Stomach (tissue), 9 donors: ENCODE data around the gene HIP1. TPM values are rescaled to one million over a fixed set of nuclear protein-coding genes. Genes with fewer than 3 reads are reported as not detected.
"Not testable (repeated sequence)": the region's sequence is repeated elsewhere in the genome, so short reads cannot be mapped to it uniquely, and the experiment has no call there.

Source experiments
- DNase-seq, 2 donors: peaks; one replicate each; pipeline versions ENCODE4 v3.0.0 to v3.0.0-alpha.2; 2013 to 2019
- H3K27ac ChIP-seq, 5 donors: fragments of 200-600 bp in 4 of 5; sonication (generic) in 4 of 5; one replicate each; pipeline ENCODE4 v1.5.1; 2013 to 2019; ENCODE audit warnings: mild to moderate bottlenecking in 1 of 5, moderate library complexity in 1 of 5
- H3K27me3 ChIP-seq, 3 donors: fragments of 200-600 bp; sonication (generic); one replicate each; pipeline ENCODE4 v1.5.1; 2017 to 2019; ENCODE audit warnings: mixed run types in 1 of 3
- H3K36me3 ChIP-seq, 4 donors: fragments of 200-600 bp; sonication (generic); 1 replicate in 3 of 4; 2 replicates in 1 of 4; pipeline ENCODE4 v1.5.1; 2016 to 2019
- H3K4me1 ChIP-seq, 4 donors: fragments of 200-600 bp; sonication (generic); one replicate each; pipeline ENCODE4 v1.5.1; 2016 to 2019
- H3K4me3 ChIP-seq, 4 donors: fragments of 200-600 bp; sonication (generic) in 3 of 4; one replicate each; pipeline ENCODE4 v1.5.1; 2016 to 2019; ENCODE audit warnings: mild to moderate bottlenecking in 1 of 4
- H3K9me3 ChIP-seq, 4 donors: fragments of 200-600 bp; sonication (generic); one replicate each; pipeline ENCODE4 v1.5.1; 2016 to 2019
- POLR2AphosphoS5 ChIP-seq, 3 donors: sonication (generic); formaldehyde crosslinking; IDR thresholded peaks; one replicate each; pipeline ENCODE4 v1.6.1; 2016; ENCODE audit warnings: antibody characterized with exemption in 3 of 3
- WGBS, 5 donors: extraction: QIAGEN DNeasy Blood & Tissue Kit in 3 of 5; methylation state at CpG; one replicate each; pipeline versions ENCODE4 v1.1.5 to v1.1.7; 2013 to 2018; 5-methylcytosine and 5-hydroxymethylcytosine counted together
- intact Hi-C: fragments of 100-400 bp; cut with DNase I; formaldehyde crosslinking; loops from one replicate; pipeline ENCODE4 v1.15.1; 2023; ENCODE audit warnings: low total_unique reads
- polyA plus RNA-seq, 3 donors: library from polyadenylated mRNA; stranded (reverse); fragments of 200-250 nt; gene quantifications; one replicate each; pipeline ENCODE4 v1.2.3, GENCODE V29; 2013
- small RNA-seq, 4 donors: library from RNA; depleted of rRNA; stranded (forward); fragments of <200 nt; gene quantifications; one replicate each; pipeline ENCODE3, GENCODE V24; 2016
- total RNA-seq, 5 donors: library from RNA; depleted of rRNA; stranded (reverse); fragments of >200 nt; gene quantifications; one replicate each; pipeline versions ENCODE4 v1.1.0 to v1.2.3, GENCODE V29; 2014 to 2016
- donor health status: healthy with polysubstance abuse.
- donor health status: Bipolar disorder and iron deficiency.
- donor health status: healthy.

Gene HIP1
- total and polyA plus RNA-seq, 8 donors: 2.8 to 15.8 (median 6.8) TPM

GRCh38 chr7:75509033-75509432 lies 229.7 kb downstream of the HIP1 start:
- H3K4me1 ChIP-seq, H3K9me3 ChIP-seq, H3K27me3 ChIP-seq, H3K27ac ChIP-seq, DNase-seq, intact Hi-C loops, H3K4me3 ChIP-seq: not testable (repeated sequence)
- 93 to 95% (median 94%) methylated on average over 2 of the region's 4 CpGs; no CpG with 5 or more reads in 2 of the 5 donors for WGBS, 5 donors
- peaks cover 0 to 35% (median 26%) of the 10 kb centered on the region in 4 donors for H3K36me3 ChIP-seq

- H3K4me1 ChIP-seq, H3K27me3 ChIP-seq, DNase-seq, H3K27ac ChIP-seq, H3K36me3 ChIP-seq, H3K4me3 ChIP-seq, intact Hi-C loops, H3K9me3 ChIP-seq: not testable (repeated sequence)
- WGBS, 5 donors: 60 to 80% (median 69%) methylated on average over 5 to 6 of the region's 6 CpGs
Observed at GRCh38 chr7:75492020-75492419, 246.7 kb downstream of the HIP1 start, which contains the start of gene SPDYE5. Gene SPDYE5 (plus strand): TSS chr7:75492320. CDS start chr7:75494048, 1,728 bp downstream.

- H3K36me3 ChIP-seq, intact Hi-C loops, H3K4me1 ChIP-seq, H3K27me3 ChIP-seq, H3K9me3 ChIP-seq: not testable (repeated sequence)
- peak; percentile 91 to 97 for DNase-seq
- 0 to 1% (median 1%) methylated on average over 10 to 49 of the region's 49 CpGs for WGBS, 5 donors
- Histone ChIP-seq H3K27ac (peak within 1 kb of the TSS; percentile 81 to 92 (median 88)), H3K4me3 (peak within 1 kb of the TSS; percentile 64 to 80 (median 78))
- TF ChIP-seq POLR2AphosphoS5 (IDR thresholded peaks at IDR 0.05): peak; percentile 61 to 93 (median 82)
Observed at GRCh38 chr7:75485979-75486643, 252.6 kb downstream of the HIP1 start, which contains the start of gene POM121C. Gene POM121C (minus strand): TSS chr7:75486299. CDS start chr7:75441496, 44,803 bp downstream.

- DNase-seq: peak in 1 of 2 donors; percentile 12
- H3K36me3 ChIP-seq, H3K9me3 ChIP-seq, intact Hi-C loops, H3K4me1 ChIP-seq, H3K27me3 ChIP-seq: not testable (repeated sequence)
- WGBS, 5 donors: 0 to 3% (median 1%) methylated on average over 20 to 30 of the region's 32 CpGs
- H3K27ac ChIP-seq: peak overlapping the region; percentile 81 to 92 (median 88)
- peak overlapping the region; percentile 64 to 80 (median 78) for H3K4me3 ChIP-seq
Observed at GRCh38 chr7:75485355-75485978, 253.3 kb downstream of the HIP1 start.

Small RNAs within 50 kb of the gene (small RNA-seq; reads per million reads assigned to genes)
- 0 reads per million in 4 donors for gene AC211429.1
- gene RF00019: 0 reads per million in 4 donors

Other genes with a start within 250 kb of the HIP1 start
- gene SPDYE5, start 246.6 kb downstream of the HIP1 start, total RNA-seq: under 1 TPM in 1 of 5 donors, not detected in 4; 0.37 TPM
- not detected for gene SPDYE5, start 246.6 kb downstream of the HIP1 start, polyA plus RNA-seq
- gene CCL26, start 33.3 kb upstream of the HIP1 start, total RNA-seq: not detected
- 1 to 10 TPM in 1 of 3 donors, under 1 TPM in 1, not detected in 1; 0.65 to 1.6 TPM for gene CCL26, start 33.3 kb upstream of the HIP1 start, polyA plus RNA-seq
- 1 to 10 TPM in 2 of 5 donors, not detected in 3; 2.9 to 9.1 TPM for gene CCL24, start 74.9 kb upstream of the HIP1 start, total RNA-seq
- 1 to 10 TPM in 2 of 3 donors, not detected in 1; 2.1 to 4.6 TPM for gene CCL24, start 74.9 kb upstream of the HIP1 start, polyA plus RNA-seq
- 10 to 100 TPM; 15.8 to 95.9 (median 25.0) TPM for gene RHBDD2, start 140.1 kb upstream of the HIP1 start, total RNA-seq
- gene RHBDD2, start 140.1 kb upstream of the HIP1 start, polyA plus RNA-seq: 10 to 100 TPM; 43.9 to 50.4 (median 47.0) TPM
- 100 to 1,000 TPM in 1 of 5 donors, 10 to 100 TPM in 4; 36.2 to 304 (median 78.0) TPM for gene POR, start 176.2 kb upstream of the HIP1 start, total RNA-seq
- 10 to 100 TPM; 30.4 to 88.6 (median 42.0) TPM for gene POR, start 176.2 kb upstream of the HIP1 start, polyA plus RNA-seq